Trophoblast cell (in vitro differentiated cells and primary cell): ENCODE measurements around the gene LYRM2.

Experiments
- DNase-seq, 2 donors: peaks; one replicate each; pipeline ENCODE4 v3.0.0-alpha.2; 2016
- H2AFZ ChIP-seq: 2 replicates; pipeline ENCODE4 v1.6.1; 2013; ENCODE audit warnings: low read length, moderate library complexity, mild to moderate bottlenecking; ENCODE audit not compliant: insufficient read depth, poor library complexity
- H2AK5ac ChIP-seq: 2 replicates; pipeline ENCODE4 v1.6.1; 2013; ENCODE audit warnings: mild to moderate bottlenecking, low read length
- H2BK120ac ChIP-seq: 2 replicates; pipeline ENCODE4 v1.6.1; 2013; ENCODE audit warnings: low read length, mild to moderate bottlenecking, moderate library complexity; ENCODE audit not compliant: insufficient read depth, poor library complexity
- H2BK12ac ChIP-seq: 2 replicates; pipeline ENCODE4 v1.6.1; 2013; ENCODE audit warnings: mild to moderate bottlenecking, low read length, moderate library complexity
- H2BK5ac ChIP-seq: 2 replicates; pipeline ENCODE4 v1.6.1; 2013; ENCODE audit warnings: low read length, low read depth, moderate library complexity, mild to moderate bottlenecking; ENCODE audit not compliant: poor library complexity
- H3K14ac ChIP-seq: 2 replicates; pipeline ENCODE4 v1.6.1; 2013; ENCODE audit warnings: mild to moderate bottlenecking, low read length
- H3K18ac ChIP-seq: 2 replicates; pipeline ENCODE4 v1.6.1; 2013; ENCODE audit warnings: mild to moderate bottlenecking, low read length
- H3K23ac ChIP-seq: 2 replicates; pipeline ENCODE4 v1.6.1; 2013; ENCODE audit warnings: low read length
- H3K27ac ChIP-seq: 2 replicates; pipeline ENCODE4 v1.5.1; 2013; ENCODE audit warnings: low read depth, mild to moderate bottlenecking, inconsistent platforms, low read length, moderate library complexity
- H3K27me3 ChIP-seq: 2 replicates; pipeline ENCODE4 v1.6.1; 2013; ENCODE audit warnings: inconsistent platforms, mild to moderate bottlenecking, low read length, moderate library complexity; ENCODE audit not compliant: insufficient read depth
- H3K36me3 ChIP-seq, 2 experiments: 1 replicate in 1 of 2; 2 replicates in 1 of 2; pipeline ENCODE4 v1.6.1; 2013; ENCODE audit warnings: low read length in 2 of 2, mild to moderate bottlenecking in 2 of 2, moderate library complexity in 1 of 2; ENCODE audit not compliant: insufficient read depth in 2 of 2, control insufficient read depth in 1 of 2
- H3K4ac ChIP-seq: 2 replicates; pipeline ENCODE4 v1.6.1; 2013; ENCODE audit warnings: low read depth, mild to moderate bottlenecking, low read length, moderate library complexity
- H3K4me1 ChIP-seq, 2 experiments: 1 replicate in 1 of 2; 2 replicates in 1 of 2; pipeline ENCODE4 v1.6.1; 2013; ENCODE audit warnings: low read length in 2 of 2, mild to moderate bottlenecking in 2 of 2, moderate library complexity in 1 of 2; ENCODE audit not compliant: insufficient read depth in 2 of 2, control insufficient read depth in 1 of 2
- H3K4me2 ChIP-seq: 2 replicates; pipeline ENCODE4 v1.6.1; 2013; ENCODE audit warnings: inconsistent platforms, mild to moderate bottlenecking, low read length, moderate library complexity
- H3K4me3 ChIP-seq: 2 replicates; pipeline ENCODE4 v1.5.1; 2013; ENCODE audit warnings: mild to moderate bottlenecking, low read depth, low read length, inconsistent platforms
- H3K79me1 ChIP-seq: one replicate; pipeline ENCODE4 v1.6.1; 2013; ENCODE audit warnings: low read length
- H3K79me2 ChIP-seq: 2 replicates; pipeline ENCODE4 v1.6.1; 2013; ENCODE audit warnings: low read length, mild to moderate bottlenecking; ENCODE audit not compliant: control insufficient read depth, insufficient read depth, poor library complexity
- H3K9ac ChIP-seq: 2 replicates; pipeline ENCODE4 v1.6.1; 2013; ENCODE audit warnings: mild to moderate bottlenecking, low read length
- H3K9me3 ChIP-seq: 2 replicates; pipeline ENCODE4 v1.6.1; 2013; ENCODE audit warnings: low read depth, mild to moderate bottlenecking, control low read depth, inconsistent platforms, low read length; ENCODE audit not compliant: insufficient read depth
- H4K12ac ChIP-seq: 2 replicates; pipeline ENCODE4 v1.6.1; 2013; ENCODE audit warnings: low read depth, mild to moderate bottlenecking, low read length, moderate library complexity
- H4K8ac ChIP-seq: 2 replicates; pipeline ENCODE4 v1.6.1; 2013; ENCODE audit warnings: low read depth, mild to moderate bottlenecking, low read length, moderate library complexity
- H4K91ac ChIP-seq: one replicate; pipeline ENCODE4 v1.6.1; 2013; ENCODE audit warnings: low read depth, mild to moderate bottlenecking, low read length, moderate library complexity
- WGBS: extraction: QIAGEN DNeasy Blood & Tissue Kit; methylation state at CpG from one replicate; pipeline ENCODE4 v1.1.7; 2013; ENCODE audit warnings: missing lambda C conversion rate; ENCODE audit not compliant: insufficient read length, insufficient coverage; ENCODE audit errors: extremely low coverage; 5-methylcytosine and 5-hydroxymethylcytosine counted together

Gene LYRM2

DNA sequence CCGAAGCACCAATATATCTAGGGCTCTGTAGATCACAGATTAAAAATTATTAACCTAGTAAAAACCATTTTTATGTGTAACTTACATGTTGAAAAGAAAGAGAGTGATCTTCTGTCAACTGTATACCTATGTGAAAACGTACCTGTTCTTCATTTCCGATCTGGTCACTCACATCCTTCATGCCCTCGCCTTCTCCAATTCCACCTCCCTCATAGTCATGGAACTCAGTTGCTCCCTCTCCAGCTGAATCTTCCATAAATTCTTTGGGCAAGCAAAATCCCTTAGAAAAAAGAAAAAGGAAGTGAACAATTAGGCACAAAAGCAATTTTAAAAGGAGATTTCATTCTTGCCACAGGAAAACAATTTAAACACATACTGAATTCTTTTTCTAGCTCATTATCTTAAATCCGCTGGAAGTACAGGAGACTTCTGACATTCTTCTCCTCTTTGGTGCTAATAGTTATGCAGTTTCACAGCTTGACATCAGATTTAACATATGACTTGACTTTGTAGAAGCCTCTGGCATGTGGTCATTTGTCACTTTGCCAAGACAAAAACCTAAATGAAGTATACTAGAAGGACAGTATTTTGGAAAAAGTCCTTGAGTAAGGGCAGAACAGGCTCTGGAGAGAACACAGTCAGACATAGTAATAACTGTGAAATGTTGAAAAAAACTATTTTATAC is 29.5 kb upstream of the LYRM2 start:
- H3K4ac ChIP-seq: no peak overlapping the region
- WGBS: no CpG with 5 or more reads among the region's 5 CpGs

DNA sequence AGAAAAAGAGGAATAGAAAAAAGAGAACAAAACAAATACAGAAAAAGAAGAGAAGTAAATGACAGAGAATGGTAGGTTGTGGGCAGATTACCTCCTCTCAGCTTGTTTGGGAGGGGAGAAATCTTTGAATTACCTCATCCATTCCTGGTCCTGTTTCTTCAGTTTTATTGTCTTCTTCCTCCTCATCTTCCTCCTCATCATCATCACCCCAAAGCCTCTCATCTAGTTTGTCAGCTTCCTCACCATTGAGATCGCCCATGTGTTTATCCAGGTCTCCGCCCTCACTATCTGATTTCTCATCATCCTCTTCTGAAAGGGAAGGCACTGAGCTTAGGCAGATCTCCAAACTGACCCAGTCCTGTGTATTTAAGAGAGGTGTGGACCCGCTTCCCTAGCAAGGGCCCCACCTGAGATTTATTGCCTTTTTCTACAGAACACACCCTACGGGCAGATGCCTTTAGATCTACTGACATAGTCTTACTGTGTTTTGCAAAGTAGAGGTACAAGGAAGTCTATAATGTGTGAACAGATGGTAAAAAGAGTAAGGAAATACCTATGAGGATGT is 24.2 kb upstream of the LYRM2 start:
- H2BK12ac ChIP-seq: no peak overlapping the region
- no peak overlapping the region for H3K4ac ChIP-seq
- H3K9me3 ChIP-seq: no peaks in the 10 kb centered on the region
- H2BK5ac ChIP-seq: no peak overlapping the region
- no peak overlapping the region for H3K4me2 ChIP-seq
- no peak overlapping the region for H2BK120ac ChIP-seq
- no peaks in the 10 kb centered on the region for H3K79me2 ChIP-seq
- H3K9ac ChIP-seq: no peak overlapping the region
- no peak overlapping the region for H4K12ac ChIP-seq
- no peak overlapping the region for H4K8ac ChIP-seq
- H2AFZ ChIP-seq: no peak overlapping the region
- no peak overlapping the region for H3K4me3 ChIP-seq
- no peak overlapping the region for H2AK5ac ChIP-seq
- H3K27me3 ChIP-seq: no peaks in the 10 kb centered on the region
- H3K14ac ChIP-seq: no peak overlapping the region
- H3K18ac ChIP-seq: no peak overlapping the region
- no peak overlapping the region for H3K23ac ChIP-seq
- H3K4me1 ChIP-seq: no peaks in the 10 kb centered on the region
- DNase-seq: no peak
- peaks cover 14 to 27% of the 10 kb centered on the region in 2 experiments for H3K36me3 ChIP-seq
- H4K91ac ChIP-seq: no peak overlapping the region
- H3K79me1 ChIP-seq: no peaks in the 10 kb centered on the region
- WGBS: no CpG with 5 or more reads among the region's 4 CpGs
- H3K27ac ChIP-seq: no peak overlapping the region

More for the DNA sequence above, 29.5 kb upstream of the LYRM2 start:
- no peak overlapping the region for H3K9ac ChIP-seq
- H3K4me2 ChIP-seq: no peak overlapping the region
- no peak overlapping the region for H2BK120ac ChIP-seq
- no peaks in the 10 kb centered on the region for H3K79me2 ChIP-seq
- H3K14ac ChIP-seq: no peak overlapping the region
- no peaks in the 10 kb centered on the region for H3K4me1 ChIP-seq
- no peaks in the 10 kb centered on the region for H3K79me1 ChIP-seq
- DNase-seq: no peak
- no peak overlapping the region for H3K23ac ChIP-seq
- H3K27me3 ChIP-seq: no peaks in the 10 kb centered on the region
- H3K18ac ChIP-seq: no peak overlapping the region
- no peak overlapping the region for H2BK12ac ChIP-seq
- no peak overlapping the region for H4K12ac ChIP-seq
- no peaks in the 10 kb centered on the region for H3K9me3 ChIP-seq
- no peak overlapping the region for H4K8ac ChIP-seq
- no peak overlapping the region for H2AK5ac ChIP-seq
- no peak overlapping the region for H2BK5ac ChIP-seq
- H4K91ac ChIP-seq: no peak overlapping the region
- H3K36me3 ChIP-seq: peaks cover 19 to 22% of the 10 kb centered on the region in 2 experiments
- H3K4me3 ChIP-seq: no peak overlapping the region
- H3K27ac ChIP-seq: no peak overlapping the region
- H2AFZ ChIP-seq: no peak overlapping the region

DNA sequence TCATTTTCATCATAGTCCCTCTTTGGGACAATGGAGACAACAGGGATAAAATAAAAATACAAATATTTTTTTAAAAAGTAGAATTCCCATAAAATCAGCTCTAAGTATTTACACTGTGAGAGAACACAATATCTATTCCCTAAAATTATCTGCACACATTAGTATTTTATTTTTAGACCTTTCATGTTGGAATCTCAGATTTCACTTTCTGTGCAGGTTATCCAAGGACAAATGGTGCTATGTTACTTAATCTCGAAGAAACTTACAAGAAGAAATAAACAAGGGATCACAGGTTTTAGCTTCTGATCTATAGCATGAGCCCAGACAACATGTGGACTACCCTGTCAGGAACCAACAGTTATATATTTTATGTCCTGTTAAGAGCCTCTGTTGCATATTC is 23.0 kb upstream of the LYRM2 start:
- Histone ChIP-seq H3K4me2 (no peak overlapping the region), H3K9me3 (no peaks in the 10 kb centered on the region), H3K36me3 (peaks cover 14 to 27% of the 10 kb centered on the region in 2 experiments), H3K9ac (no peak overlapping the region), H2BK12ac (no peak overlapping the region), H3K4me3 (no peak overlapping the region), H3K18ac (no peak overlapping the region), H3K4ac (no peak overlapping the region), H3K27ac (no peak overlapping the region), H3K79me1 (no peaks in the 10 kb centered on the region), H3K14ac (no peak overlapping the region), H3K27me3 (no peaks in the 10 kb centered on the region), H3K79me2 (no peaks in the 10 kb centered on the region), H3K4me1 (no peaks in the 10 kb centered on the region), H2BK5ac (no peak overlapping the region), H4K12ac (no peak overlapping the region), H2BK120ac (no peak overlapping the region), H2AFZ (no peak overlapping the region), H2AK5ac (no peak overlapping the region), H3K23ac (no peak overlapping the region), H4K91ac (no peak overlapping the region), H4K8ac (no peak overlapping the region)
- WGBS: no CpG with 5 or more reads among the region's 1 CpG
- no peak for DNase-seq

DNA sequence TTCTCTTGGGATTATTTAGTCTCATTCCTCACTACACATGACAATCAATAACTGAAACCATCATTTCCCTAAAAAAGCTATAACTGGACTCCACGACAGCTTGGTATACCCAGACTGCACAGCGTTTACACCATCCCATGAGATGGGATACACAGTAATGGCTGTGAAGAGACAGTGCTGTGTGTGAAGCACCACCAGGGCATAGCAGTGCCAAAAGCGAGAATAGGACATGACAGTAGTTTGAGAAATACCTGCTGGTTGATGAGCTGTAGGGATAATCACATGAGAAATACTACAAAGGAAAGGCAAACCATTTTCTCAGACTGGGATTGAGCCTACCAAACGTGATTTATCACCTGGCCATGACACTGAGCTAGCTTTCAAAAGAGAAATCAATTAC is 22.4 kb upstream of the LYRM2 start:
- Histone ChIP-seq H3K23ac (no peak overlapping the region), H2AFZ (no peak overlapping the region), H4K12ac (no peak overlapping the region), H2AK5ac (no peak overlapping the region), H3K4me1 (no peaks in the 10 kb centered on the region), H2BK12ac (no peak overlapping the region), H4K91ac (no peak overlapping the region), H2BK5ac (no peak overlapping the region), H3K79me1 (no peaks in the 10 kb centered on the region), H3K27me3 (no peaks in the 10 kb centered on the region), H3K27ac (no peak overlapping the region), H3K79me2 (no peaks in the 10 kb centered on the region), H3K9me3 (no peaks in the 10 kb centered on the region), H3K4ac (no peak overlapping the region), H3K4me3 (no peak overlapping the region), H4K8ac (no peak overlapping the region), H3K36me3 (peaks cover 16 to 27% of the 10 kb centered on the region in 2 experiments), H3K4me2 (no peak overlapping the region), H3K18ac (no peak overlapping the region), H3K9ac (no peak overlapping the region), H2BK120ac (no peak overlapping the region), H3K14ac (no peak overlapping the region)
- no CpG with 5 or more reads among the region's 4 CpGs for WGBS
- DNase-seq: no peak
